A673 (cell line): ENCODE data around the gene UNC45B. TPM values are rescaled to one million over a fixed set of nuclear protein-coding genes. Genes with fewer than 3 reads are reported as not detected.

Source experiments
- BruUV-seq: library from RNA; stranded (reverse); fragments of 400-500 nt; replicated peaks from 2 replicates; lab custom pipeline; 2021; lab: Mats Ljungman, UMichigan
- CTCF ChIA-PET: fragments of 300-600 bp; sonication (Branson Sonifier 250); formaldehyde crosslinking; loops from one replicate; lab custom pipeline; 2022; ENCODE audit warnings: antibody characterized with exemption; lab: Charles Lee
- POLR2A ChIA-PET: fragments of 300-600 bp; sonication (Branson Sonifier 250); formaldehyde crosslinking; loops from one replicate; lab custom pipeline; 2022; ENCODE audit warnings: antibody characterized with exemption; ENCODE audit not compliant: low non-redundant PET; lab: Charles Lee
- DNase-seq: peaks from one replicate; pipeline ENCODE4 v3.0.0-alpha.2; 2015; ENCODE audit warnings: low spot score
- H3K27ac ChIP-seq: fragments of 200-600 bp; sonication (generic); 2 replicates; pipeline ENCODE4 v1.5.1; 2016; ENCODE audit warnings: mixed run types, low read depth, mild to moderate bottlenecking, mixed read lengths, antibody characterized with exemption, low read length; ENCODE audit not compliant: poor library complexity, severe bottlenecking
- H3K27me3 ChIP-seq: fragments of 200-600 bp; sonication (generic); replicated peaks from 2 replicates; pipeline ENCODE4 v1.6.1; 2017; ENCODE audit warnings: mixed run types, low read depth, mild to moderate bottlenecking, mixed read lengths, antibody characterized with exemption, low read length; ENCODE audit not compliant: insufficient read depth, poor library complexity
- H3K36me3 ChIP-seq: fragments of 200-600 bp; sonication (generic); 2 replicates; pipeline ENCODE4 v1.6.1; 2016; ENCODE audit warnings: mixed run types, mild to moderate bottlenecking, mixed read lengths, antibody characterized with exemption, low read length; ENCODE audit not compliant: insufficient read depth, poor library complexity, severe bottlenecking
- H3K4me1 ChIP-seq: fragments of 200-600 bp; sonication (generic); 2 replicates; pipeline ENCODE4 v1.6.1; 2017; ENCODE audit warnings: mixed run types, mild to moderate bottlenecking, mixed read lengths, antibody characterized with exemption, low read length; ENCODE audit not compliant: insufficient read depth, poor library complexity, severe bottlenecking
- H3K4me3 ChIP-seq: fragments of 200-600 bp; sonication (generic); 2 replicates; pipeline ENCODE4 v1.5.1; 2016; ENCODE audit warnings: low read depth, mixed run types, mild to moderate bottlenecking, mixed read lengths, low read length; ENCODE audit not compliant: poor library complexity, severe bottlenecking
- H3K9me3 ChIP-seq: fragments of 200-600 bp; sonication (generic); 2 replicates; pipeline ENCODE4 v1.6.1; 2016; ENCODE audit warnings: mixed run types, low read depth, mild to moderate bottlenecking, mixed read lengths, antibody characterized with exemption, low read length; ENCODE audit not compliant: poor library complexity, severe bottlenecking
- EZH2 ChIP-seq: fragments of 200-600 bp; sonication (generic); IDR thresholded peaks from 2 replicates; pipeline ENCODE4 v1.6.1; 2017; ENCODE audit warnings: borderline replicate concordance, low read depth, mild to moderate bottlenecking, mixed read lengths, antibody characterized with exemption, low read length; ENCODE audit not compliant: poor library complexity, severe bottlenecking
- intact Hi-C: fragments of 100-400 bp; cut with micrococcal nuclease; formaldehyde crosslinking; loops from one replicate; pipeline ENCODE4 v1.10.0; 2022; ENCODE audit not compliant: unreplicated experiment
- total RNA-seq: library from RNA; stranded (reverse); gene quantifications from 2 replicates; pipeline ENCODE4 v1.2.3, GENCODE V29; 2021
- TF ChIP-seq, protein P1 (sequence below): fragments of 300-800, 200-600 bp; sonication (generic); conservative IDR thresholded peaks from 2 replicates; pipeline ENCODE4 v1.5.1; 2017; ENCODE audit warnings: low read depth, mild to moderate bottlenecking, antibody characterized with exemption, low read length, moderate library complexity, mixed read lengths

UNC45B gene
- total RNA-seq, 1 experiment from 2014 or later: not detected

DNA sequence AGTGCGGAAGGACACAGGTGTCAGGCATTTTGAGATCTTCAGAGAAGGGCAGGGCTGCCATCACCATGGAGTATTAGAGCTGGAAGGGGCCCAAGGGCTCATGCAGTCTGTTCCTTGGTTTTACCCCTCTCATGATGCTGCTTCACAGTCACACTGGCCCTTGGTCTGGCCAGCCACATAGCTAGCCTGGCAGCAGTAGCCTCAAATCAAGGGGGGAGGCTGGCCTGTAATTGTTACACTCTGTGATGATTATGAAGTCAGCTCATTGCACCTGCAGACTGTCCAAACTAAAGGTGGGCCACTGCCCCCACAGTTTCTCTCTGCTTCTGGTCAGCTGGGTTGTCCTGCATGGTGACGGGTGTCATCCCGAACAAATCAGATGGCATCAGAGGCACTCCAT, 26.3 kb upstream of the UNC45B start, which contains the start of gene FNDC8:
FNDC8 (plus strand) TSS at position 301 of the 400 bp plus-strand sequence; CDS start at position 380, 79 bp downstream.
- no peak for DNase-seq
- ChIA-PET CTCF (no interaction called here), POLR2A (no interaction called here)
- Histone ChIP-seq H3K4me3 (no peak within 1 kb of the TSS), H3K9me3 (no peaks in the 10 kb centered on the region), H3K4me1 (no peaks in the 10 kb centered on the region), H3K36me3 (no peaks in the 10 kb centered on the region), H3K27me3 (no peaks in the 10 kb centered on the region), H3K27ac (no peak within 1 kb of the TSS)
- BruUV-seq: no TSS peak
- TF ChIP-seq, protein P1, sequence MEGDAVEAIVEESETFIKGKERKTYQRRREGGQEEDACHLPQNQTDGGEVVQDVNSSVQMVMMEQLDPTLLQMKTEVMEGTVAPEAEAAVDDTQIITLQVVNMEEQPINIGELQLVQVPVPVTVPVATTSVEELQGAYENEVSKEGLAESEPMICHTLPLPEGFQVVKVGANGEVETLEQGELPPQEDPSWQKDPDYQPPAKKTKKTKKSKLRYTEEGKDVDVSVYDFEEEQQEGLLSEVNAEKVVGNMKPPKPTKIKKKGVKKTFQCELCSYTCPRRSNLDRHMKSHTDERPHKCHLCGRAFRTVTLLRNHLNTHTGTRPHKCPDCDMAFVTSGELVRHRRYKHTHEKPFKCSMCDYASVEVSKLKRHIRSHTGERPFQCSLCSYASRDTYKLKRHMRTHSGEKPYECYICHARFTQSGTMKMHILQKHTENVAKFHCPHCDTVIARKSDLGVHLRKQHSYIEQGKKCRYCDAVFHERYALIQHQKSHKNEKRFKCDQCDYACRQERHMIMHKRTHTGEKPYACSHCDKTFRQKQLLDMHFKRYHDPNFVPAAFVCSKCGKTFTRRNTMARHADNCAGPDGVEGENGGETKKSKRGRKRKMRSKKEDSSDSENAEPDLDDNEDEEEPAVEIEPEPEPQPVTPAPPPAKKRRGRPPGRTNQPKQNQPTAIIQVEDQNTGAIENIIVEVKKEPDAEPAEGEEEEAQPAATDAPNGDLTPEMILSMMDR: no peak
- TF ChIP-seq EZH2: no peak
- intact Hi-C loops: no loop called here

DNA sequence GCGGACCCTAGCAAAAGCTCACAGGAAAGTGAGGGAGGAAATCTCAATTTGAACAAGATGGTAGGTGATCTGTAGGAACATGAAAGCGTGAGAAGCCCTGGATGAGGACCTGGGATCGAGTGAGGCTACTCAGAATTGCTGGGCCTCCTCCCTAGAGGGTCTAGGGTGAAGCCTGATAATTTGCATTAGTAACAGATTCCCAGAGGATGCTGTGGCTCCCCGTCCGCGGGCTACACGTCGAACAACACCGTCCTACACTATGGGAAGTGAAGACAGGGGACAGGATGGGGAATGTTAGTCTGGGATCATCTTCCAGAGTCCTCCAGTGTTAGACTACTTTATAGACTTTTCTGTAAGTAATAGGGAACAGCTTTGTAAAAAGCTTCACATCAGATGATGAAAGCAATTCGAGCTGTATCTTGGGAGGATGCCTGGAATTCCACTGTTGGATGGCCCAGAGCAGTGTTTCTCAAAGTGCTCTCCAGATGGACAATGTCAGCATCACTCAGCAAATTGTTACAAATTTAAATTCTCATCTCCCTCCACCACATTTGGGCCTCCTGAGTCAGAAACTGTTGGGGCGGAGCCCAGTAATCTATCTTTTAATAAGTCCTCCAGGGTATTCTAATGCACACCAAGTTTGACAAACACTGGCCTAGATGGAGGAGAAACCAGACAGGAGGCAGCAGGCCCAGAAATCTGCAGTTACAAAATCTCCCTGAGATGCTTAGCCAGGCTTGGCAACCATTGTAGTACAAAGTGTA, 19.7 kb upstream of the UNC45B start:
- BruUV-seq: no TSS peak
- H3K27me3 ChIP-seq: no peaks in the 10 kb centered on the region
- H3K4me3 ChIP-seq: no peak overlapping the region
- H3K4me1 ChIP-seq: no peaks in the 10 kb centered on the region
- no peak for DNase-seq
- intact Hi-C loops: no loop called here
- no peaks in the 10 kb centered on the region for H3K9me3 ChIP-seq
- TF ChIP-seq EZH2: no peak
- TF ChIP-seq, protein P1: no peak
- no peaks in the 10 kb centered on the region for H3K36me3 ChIP-seq
- CTCF ChIA-PET: no interaction called here
- POLR2A ChIA-PET: no interaction called here
- no peak overlapping the region for H3K27ac ChIP-seq

DNA sequence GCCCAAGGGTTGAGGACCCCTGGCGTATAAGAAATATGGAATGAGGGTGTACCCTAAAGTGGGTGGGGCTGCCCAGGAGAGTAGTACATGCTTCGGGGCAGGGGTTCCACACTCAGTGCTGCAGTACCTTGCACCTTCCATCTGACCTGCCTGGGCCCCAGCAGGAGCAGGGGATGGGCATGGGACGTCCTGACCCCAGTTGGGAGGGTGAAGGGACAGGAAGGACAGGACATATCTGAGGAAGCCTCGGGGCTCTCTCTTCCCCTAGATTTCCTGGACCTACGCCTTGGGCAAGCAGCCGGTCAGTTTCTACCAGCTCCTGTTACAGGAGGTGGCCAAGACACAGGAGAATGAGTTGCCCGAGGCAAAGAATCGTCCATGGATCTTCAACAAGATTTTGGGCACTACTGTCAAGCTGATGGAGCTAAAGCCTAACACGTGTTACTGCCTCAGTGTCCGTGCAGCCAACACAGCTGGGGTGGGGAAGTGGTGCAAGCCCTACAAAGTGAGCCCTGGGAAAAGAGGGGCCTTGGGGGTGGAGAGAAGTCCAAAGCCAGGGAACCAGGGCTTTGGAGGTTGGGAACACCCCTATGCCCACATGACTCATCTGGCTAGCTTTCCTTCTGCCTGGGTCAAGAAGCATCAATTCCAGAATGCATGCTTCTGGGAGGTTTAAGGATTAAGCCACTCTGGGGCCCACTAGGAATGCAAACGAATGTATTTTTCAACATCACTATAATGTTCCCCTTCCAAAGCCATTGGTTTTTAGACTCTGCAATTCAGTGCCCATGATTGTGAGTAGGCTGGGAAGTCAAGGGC, 18.3 kb upstream of the UNC45B start:
- H3K4me1 ChIP-seq: no peaks in the 10 kb centered on the region
- DNase-seq: no peak
- BruUV-seq: TSS peak; percentile 17

More for the DNA sequence above, 18.3 kb upstream of the UNC45B start:
- H3K27ac ChIP-seq: no peak overlapping the region
- H3K4me3 ChIP-seq: no peak overlapping the region
- CTCF ChIA-PET: no interaction called here
- intact Hi-C loops: no loop called here
- no peaks in the 10 kb centered on the region for H3K9me3 ChIP-seq
- POLR2A ChIA-PET: no interaction called here
- H3K27me3 ChIP-seq: no peaks in the 10 kb centered on the region
- H3K36me3 ChIP-seq: peaks cover 3% of the 10 kb centered on the region
- TF ChIP-seq EZH2: no peak
- TF ChIP-seq, protein P1: no peak
